Activated T-cell treated with anti-CD3 and anti-CD28 coated beads for 24 hours (primary cell): ENCODE measurements around the gene GTF3A.

Source experiments
- DNase-seq: peaks from one replicate; pipeline ENCODE4 v3.0.0-alpha.2; 2020; ENCODE audit warnings: low read depth

The GTF3A gene

DNA sequence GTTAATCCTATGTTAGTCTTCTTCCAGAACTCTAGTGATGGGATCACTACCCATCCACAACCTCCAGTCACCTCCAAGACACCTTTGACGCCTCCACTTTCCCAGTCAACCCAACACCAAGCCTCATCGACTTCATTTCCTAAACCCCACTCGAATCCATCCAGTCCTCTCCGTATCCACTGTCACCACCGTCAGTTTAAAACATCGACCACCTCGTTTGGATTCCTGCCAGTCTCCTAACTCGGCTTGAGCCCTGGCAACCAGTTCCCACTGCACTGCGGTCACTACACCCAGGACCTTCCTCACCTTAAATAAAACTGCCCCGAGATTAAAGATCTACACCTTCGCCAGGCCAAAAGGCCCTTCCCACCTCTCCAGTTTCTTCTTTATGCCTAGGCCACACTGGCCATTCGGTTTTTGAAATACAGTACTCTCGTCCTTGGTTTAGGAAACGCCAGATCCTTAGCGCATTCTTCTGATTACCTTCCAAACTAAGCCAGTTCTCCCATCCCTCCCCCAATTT is 24.7 kb downstream of the GTF3A start:
- DNase-seq: no peak

DNA sequence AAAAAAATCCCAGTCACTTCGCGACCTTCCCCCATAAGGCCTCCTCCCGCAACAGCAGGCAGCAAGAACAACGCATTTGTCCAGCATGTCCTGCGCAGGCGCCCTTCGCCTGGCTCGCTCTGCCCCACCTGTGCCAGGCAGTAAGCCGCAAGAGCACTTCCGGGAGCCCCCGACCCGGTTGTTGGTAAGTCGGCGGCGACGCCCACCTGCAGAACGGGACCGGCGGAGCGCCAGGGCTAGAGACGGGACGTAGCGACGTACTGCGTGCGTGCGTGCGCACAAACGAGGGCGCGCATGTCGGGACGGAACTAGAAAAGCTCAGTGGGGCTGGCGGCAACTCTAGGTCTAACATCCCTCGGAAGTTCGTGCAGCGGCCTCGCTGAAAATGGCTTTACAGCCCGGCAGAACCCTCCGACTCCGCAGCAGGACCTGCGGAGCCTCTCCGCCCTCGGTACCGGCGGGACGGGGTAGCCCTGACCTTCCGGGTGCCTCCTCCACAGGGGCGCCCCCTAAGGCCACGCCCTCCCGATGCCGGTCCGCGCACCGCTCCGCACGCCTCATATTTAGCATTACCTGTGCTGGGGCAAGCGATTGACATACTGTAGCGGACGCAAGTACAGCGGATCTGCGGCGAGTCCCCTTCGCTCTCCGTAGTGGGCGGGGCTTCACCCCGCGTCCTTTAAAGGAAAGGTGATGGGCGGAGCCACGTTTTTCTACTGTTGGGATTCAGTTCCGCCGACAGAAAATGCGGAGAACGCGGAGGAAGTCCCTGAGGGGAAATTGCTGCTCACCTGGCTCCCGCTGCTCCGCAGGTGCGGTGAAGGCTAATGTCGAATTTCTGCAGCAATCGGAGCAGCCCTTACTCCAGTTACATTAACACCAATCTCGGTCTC is 25.8 kb downstream of the GTF3A start, which contains the start of gene MTIF3:
TSS of gene MTIF3 (minus strand) at position 629 of the 893 bp plus-strand sequence. CDS start 10,116 bp downstream, outside the sequence.
- peak; percentile 94 for DNase-seq

DNA sequence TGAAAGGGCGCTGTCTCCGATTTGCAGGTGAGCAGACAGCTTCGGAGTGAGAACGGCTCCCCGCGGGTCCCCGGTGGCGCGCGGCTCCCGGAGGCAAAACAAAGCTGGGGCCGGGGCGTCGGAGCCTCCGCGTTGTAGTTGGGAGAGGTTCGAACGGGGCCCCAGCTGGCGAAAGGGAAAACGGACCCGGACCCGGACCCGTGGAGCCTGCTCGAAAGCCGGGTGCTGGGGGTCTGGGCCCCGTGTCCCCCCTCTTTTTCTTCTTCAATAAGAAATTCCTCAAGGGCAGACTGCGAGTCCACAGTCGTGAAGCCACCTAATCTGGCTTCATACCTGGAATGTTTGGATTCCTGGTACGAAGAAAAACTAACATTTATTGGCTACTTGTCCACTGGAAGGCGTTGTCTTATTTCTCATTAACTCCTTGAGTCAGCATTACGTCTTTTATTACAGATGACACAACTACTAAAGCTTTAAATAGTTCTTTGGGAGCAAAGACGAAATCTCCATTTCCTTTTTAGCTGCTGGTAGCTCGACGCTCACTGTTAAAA is 26.6 kb downstream of the GTF3A start:
- DNase-seq: no peak

DNA sequence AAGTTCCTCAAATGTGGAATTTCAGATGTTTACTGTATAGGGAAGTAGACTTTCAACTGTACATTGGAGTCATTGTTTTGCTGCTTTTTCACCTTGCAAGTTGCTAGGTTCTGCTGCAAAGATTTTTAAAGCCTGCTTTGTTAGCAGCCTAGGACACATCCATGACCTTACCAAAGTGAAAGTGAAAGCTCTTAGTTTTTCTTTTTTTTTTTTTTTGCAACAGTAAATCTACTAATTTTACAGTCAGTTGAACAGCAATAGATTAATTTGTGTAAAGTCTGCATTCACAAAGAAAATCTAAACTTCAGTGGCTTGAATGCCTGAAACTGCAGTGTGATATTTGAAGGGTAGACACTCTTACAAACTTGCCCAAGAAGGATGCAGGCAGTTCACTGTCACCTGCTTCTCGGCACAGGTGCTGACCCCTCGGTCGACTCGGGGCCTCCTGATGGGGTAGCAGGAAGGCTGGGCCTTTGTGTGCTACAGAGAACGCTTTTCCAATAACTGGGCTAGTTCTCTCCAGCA is 31.0 kb downstream of the GTF3A start:
- DNase-seq: no peak

DNA sequence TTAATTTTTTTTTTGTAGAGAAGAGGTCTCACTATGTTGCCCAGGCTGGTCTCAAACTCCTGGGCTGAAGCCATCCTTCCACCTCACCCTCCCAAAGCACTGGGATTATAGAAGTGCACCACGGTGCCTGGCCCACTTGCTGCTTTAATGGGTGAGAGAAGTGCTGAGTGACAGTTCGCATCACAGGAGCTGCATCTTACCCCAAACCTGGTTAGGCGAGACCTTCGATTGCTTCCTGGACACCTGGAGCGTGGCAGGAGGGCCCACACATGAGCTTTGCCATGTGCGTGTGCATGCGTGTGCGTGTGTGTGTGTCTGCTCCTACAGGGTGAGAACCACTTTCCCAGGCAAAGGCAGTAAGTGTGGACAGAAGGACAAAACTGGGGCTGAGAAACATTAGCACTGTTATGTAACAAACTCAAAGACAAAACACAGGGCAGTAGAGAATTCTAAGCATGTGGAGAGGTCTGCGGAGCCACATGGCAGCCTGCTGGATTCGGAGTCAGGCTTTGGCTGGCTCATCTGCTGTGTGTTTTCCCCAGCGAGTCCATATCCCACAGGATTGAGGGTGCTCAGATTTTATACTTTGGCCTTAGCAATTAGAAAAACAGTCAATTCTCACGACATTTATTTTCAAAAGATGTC is 37.6 kb downstream of the GTF3A start:
- no peak for DNase-seq

DNA sequence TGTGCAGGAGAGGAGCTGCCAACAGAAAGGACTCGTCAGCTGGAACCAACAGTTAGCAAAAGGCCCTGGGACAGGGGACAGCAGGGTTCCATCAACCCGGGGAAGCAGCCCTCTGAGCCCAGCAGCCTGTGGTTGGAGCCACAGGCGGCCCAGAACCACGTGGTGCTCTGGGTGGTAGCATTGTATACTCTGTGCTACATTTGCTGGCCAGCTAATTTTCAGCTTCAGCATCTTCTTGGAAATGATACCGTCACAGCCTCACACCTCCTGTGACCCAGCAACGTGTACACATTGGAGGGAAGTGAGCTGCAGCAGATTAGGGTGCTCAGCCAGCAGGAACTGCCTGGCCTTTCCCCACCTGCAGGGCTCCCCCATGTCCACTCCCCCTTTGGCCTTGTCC is 39.1 kb downstream of the GTF3A start:
- no peak for DNase-seq

DNA sequence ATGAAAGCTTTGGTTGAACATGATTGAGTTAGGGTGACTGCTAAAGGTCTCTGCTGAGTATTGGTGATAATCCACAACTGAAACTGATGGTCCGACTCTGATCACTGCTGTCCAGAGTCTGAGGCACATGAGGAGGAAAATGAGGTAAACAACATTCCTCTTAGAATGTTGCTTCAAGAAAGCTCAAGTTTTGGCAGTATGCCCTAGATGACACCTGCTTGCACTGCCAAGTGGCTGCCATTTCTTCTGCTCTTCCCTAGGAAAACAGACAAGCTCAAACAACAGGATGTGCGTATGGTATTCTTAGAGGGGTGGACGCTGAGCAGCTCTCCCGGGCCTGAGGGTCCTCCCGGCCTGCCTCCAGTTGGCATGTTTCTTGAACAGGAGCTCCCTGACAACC is 41.2 kb downstream of the GTF3A start:
- no peak for DNase-seq

DNA sequence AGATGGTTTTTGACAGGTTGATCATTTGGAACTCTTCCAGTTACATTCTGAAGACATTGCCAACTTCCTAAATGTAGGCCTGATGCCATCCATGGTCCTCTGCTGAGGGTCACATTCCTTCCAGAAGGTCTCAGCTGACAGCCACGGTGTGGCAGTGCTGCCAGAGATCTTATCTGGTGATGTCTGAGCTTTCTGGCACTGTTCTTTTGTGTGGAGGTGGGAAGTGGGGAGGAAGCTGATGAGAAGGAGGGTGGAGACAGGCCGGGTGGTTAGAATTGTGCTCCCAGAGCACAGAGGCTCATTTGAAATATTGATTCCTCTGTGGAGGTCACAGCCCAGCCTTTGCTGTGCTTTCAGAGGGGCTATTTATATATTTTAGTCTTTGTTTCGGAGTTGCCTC is 42.1 kb downstream of the GTF3A start:
- no peak for DNase-seq

DNA sequence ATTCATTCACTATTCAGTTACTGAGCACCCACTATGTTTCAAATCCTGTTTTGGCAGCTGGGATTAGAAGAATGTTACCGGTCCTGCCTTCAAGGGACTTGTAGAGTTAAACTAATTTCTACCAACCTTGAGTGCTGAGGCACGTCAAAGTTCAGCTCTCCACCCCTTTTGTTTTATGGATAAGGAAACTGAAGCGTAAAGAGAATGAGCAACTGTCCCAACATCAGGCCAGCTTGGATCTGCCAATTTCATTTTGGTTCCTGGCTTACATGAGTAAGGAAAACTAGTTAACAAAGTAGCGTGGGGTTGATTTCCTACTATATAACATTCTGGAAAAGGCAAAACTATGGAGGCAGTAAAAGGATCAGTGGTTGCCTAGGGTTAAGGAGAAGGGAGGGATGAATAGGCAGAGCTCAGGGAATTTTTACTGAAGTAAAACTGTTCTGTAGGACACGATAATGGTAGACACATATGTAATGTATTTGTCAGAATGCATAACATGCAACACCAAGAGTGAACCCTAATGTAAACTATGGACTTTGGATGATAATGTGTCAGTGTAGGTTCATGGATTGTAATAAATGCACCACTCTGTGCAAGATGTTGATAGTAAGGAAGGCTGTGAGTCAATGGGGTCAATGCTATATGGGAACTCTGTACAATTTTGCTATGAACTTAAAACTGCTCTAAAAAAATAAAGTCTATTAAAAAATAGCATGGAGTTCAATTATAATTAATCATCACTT is 45.8 kb downstream of the GTF3A start:
- DNase-seq: no peak

DNA sequence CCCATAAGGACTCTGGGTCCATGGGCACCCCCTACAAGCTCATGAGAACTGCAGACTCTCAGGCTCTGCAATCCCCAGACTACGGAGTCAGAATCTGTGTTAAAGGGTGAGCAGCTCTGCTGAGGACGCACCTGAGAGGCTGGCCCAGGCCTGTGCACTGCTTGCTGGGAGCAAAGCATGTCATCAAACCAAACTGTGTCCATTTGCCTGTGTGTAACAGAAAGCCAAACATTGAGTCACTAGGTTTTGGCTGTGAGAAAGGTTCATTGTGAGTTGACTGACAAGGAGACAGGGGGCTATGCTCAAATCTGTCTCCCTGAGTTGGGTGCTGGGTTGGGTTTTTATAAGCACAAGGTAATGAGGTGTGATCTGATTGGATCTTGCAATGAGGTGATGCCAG is 48.0 kb downstream of the GTF3A start:
- no peak for DNase-seq

DNA sequence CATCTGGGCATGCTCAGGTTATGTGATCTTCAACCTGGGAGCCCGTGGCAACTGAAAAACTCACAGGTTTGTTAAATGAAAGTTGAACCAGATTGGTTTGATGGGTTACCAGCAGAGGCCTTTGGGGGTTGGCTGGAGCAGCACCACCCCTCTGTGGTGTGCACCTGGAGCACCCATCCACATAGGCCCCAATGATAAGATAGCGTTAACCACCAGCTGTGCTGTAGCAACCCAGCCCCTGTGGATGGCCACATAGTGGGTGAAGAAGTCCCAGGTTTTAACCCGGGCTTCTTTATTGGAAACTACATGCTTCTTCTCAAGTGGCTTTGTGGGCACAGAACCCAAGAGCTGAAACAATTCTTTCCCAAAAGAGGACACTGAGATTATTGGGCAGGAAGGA is 48.5 kb downstream of the GTF3A start:
- DNase-seq: no peak

DNA sequence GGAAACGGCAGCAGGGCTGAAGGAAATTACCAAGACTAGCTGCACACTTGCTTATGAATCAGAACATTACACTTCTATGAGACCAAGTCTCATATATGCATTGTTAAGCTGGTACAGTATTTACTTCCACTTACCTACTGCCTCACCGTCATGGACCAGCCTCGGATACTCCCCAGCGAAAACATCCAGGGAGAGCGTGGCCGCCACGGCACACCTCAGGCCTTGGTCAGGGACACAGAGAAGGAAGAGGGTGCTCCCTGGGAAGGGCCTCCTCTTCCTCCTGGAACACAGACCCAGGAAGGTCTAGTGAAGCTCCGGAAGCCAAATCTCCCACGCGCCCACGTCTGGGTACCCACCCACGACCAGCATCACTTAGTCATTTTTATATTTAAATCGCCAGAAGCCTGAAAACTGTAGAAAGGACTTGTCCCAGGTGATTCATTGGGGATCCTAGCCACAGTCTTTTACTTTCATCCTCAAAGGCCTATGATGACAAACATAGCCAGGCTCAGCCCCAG is 50.4 kb downstream of the GTF3A start:
- no peak for DNase-seq

DNA sequence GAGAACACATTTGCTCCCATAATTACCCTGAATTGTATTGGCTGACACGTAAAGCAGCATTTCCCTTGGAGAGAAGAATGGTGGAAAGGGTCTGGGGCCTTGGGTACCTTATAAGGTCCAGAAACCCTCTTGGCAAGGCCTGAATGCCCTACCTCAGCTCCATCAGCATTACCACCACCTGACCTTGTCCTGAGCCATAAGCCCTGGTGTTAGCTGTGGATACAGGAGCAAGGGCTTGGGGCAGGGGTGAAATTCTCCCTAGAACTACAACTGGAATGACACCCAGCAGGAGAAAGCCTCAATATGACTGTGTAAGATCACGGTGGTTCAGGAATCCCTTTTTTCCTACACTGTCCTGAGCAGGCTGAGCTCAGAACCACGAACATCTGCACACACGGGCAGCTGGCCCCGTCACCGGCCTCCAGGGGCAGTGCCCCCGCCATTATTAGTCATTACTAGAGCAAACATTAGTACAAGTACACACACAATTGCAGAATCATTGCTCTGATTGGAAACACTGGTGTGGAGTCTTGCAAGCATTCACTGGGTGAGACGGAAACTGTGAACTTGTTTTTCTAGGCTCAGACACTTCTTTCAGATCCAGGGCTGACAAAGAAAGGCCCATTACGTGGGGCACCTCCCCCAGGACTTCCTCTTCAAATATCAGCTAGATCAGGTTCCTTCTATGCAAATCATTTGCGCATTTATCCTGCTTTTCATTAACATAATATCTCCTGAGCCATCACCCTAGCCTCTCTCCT is 52.7 kb downstream of the GTF3A start:
- no peak for DNase-seq

DNA sequence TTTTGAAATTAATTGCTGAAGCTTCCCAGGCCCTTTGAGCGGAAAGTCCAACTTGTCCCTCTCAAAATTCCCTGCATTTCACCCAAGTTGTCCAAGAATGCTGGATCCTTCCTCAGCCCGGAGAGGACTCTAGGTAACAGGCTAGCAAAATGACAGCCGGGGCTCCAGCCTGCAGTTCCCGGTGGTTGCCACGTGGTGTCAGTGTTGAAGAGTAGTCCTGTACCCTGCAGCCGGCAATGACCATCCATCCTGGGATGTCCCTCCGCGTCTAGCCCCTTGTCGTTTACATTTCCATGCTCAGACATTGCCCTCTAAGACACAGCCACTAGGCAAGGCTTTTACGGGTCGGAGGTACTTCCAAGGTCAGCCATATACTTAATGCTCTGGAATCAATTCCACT is 57.3 kb downstream of the GTF3A start:
- DNase-seq: no peak

DNA sequence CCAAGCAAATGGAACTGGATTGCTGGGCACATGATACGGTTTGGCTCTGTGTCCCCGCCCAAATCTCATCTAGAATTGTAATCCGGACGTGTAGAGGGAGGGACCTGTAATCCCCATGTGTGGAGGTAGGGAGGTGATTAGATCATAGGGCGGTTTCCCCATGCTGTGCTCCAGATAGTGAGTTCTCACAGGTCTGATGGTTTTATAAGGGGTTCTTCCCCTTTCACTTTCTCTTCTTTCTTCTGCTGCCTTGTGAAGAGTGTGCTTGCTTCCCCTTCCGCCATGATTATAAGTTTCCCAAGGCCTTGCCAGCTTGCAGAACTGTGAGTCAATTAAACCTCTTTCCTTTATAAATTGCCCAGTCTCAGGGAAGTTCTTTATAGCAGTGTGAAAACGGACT is 58.6 kb downstream of the GTF3A start:
- no peak for DNase-seq

DNA sequence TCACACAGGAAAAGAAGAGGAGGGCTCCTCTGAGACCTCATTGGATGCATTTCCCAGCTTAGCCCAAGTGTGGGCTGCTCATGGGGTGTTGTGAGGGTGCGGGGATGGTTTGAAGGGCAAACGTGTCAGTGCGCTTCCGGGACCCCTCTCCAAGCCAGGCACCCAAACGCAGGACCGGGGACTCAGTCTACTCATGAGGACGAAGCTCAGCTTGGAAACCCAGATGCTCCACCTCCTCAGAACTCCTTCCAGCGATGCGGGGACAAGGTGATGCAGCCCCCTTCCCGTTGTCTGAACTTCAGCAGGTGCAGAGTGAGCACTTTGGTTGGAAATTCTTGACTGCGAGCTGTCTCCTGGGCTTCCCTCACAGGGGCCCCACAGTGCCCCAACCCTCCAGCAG is 59.0 kb downstream of the GTF3A start:
- no peak for DNase-seq
